ENCODE measurements around the gene AQP12A.
A peak's percentile ranks its signal among the peaks of the same experiment; 100 is the strongest.
"Not testable (repeated sequence)": the region's sequence is repeated elsewhere in the genome, so short reads cannot be mapped to it uniquely, and the experiment has no call there.

Gene AQP12A

DNA sequence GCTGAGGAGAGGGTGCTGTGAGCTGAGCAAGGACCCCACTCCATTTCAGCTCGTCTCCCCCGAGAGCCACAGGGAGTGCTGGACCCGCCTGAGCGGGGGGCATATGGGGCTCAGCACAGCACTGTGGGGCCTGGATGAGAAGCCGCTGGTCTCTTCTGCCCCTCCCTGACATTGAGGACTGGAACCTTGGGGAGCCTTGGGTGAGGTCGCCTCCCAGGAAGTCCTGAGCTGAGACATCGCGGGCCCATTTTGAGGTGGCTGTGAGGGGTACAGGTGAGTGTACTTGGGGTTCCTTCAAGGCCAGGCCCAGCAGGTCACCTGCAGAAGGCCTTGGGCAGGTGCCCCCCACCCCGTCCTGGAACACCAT is 3.1 kb upstream of the AQP12A start:
- H3K4me1 ChIP-seq = no peaks in the 10 kb centered on the region
- H3K36me3 ChIP-seq = no peaks in the 10 kb centered on the region
- no peaks in the 10 kb centered on the region for H3K27me3 ChIP-seq
- TF ChIP-seq, protein P1, sequence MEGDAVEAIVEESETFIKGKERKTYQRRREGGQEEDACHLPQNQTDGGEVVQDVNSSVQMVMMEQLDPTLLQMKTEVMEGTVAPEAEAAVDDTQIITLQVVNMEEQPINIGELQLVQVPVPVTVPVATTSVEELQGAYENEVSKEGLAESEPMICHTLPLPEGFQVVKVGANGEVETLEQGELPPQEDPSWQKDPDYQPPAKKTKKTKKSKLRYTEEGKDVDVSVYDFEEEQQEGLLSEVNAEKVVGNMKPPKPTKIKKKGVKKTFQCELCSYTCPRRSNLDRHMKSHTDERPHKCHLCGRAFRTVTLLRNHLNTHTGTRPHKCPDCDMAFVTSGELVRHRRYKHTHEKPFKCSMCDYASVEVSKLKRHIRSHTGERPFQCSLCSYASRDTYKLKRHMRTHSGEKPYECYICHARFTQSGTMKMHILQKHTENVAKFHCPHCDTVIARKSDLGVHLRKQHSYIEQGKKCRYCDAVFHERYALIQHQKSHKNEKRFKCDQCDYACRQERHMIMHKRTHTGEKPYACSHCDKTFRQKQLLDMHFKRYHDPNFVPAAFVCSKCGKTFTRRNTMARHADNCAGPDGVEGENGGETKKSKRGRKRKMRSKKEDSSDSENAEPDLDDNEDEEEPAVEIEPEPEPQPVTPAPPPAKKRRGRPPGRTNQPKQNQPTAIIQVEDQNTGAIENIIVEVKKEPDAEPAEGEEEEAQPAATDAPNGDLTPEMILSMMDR (IDR thresholded peaks at IDR 0.05; ENCODE audit: low read depth, low read length) = no peak
- H3K4me3 ChIP-seq (ENCODE audit: low read depth, low read length) = no peak overlapping the region
- no peaks in the 10 kb centered on the region for H3K9me3 ChIP-seq
- no peak for DNase-seq

DNA sequence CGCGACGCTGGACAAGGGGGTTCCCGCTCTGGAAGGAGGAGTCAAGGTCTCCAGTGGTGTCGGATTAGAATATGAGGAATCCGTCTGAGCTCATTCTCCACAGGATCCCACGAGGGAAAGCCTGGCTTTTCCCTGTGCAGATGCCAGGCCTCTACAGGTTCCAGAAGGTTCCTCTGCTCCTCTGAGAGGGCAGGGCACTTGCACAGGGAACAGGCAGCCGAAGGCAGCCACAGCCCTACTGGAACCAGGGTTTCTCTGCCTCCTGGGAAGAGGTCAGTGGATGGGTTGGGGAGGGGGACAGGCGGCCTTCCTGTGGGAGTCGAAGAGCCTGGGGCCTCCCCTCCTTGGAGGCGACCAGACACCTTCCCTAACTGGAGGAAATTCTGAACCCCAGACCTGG is 1.7 kb upstream of the AQP12A start:
- Histone ChIP-seq H3K4me3 (ENCODE audit: low read depth, low read length) (no peak overlapping the region), H3K36me3 (no peaks in the 10 kb centered on the region), H3K9me3 (no peaks in the 10 kb centered on the region), H3K4me1 (no peaks in the 10 kb centered on the region), H3K27me3 (no peaks in the 10 kb centered on the region)
- TF ChIP-seq, protein P1 (IDR thresholded peaks at IDR 0.05; ENCODE audit: low read depth, low read length) = no peak
- DNase-seq = no peak

DNA sequence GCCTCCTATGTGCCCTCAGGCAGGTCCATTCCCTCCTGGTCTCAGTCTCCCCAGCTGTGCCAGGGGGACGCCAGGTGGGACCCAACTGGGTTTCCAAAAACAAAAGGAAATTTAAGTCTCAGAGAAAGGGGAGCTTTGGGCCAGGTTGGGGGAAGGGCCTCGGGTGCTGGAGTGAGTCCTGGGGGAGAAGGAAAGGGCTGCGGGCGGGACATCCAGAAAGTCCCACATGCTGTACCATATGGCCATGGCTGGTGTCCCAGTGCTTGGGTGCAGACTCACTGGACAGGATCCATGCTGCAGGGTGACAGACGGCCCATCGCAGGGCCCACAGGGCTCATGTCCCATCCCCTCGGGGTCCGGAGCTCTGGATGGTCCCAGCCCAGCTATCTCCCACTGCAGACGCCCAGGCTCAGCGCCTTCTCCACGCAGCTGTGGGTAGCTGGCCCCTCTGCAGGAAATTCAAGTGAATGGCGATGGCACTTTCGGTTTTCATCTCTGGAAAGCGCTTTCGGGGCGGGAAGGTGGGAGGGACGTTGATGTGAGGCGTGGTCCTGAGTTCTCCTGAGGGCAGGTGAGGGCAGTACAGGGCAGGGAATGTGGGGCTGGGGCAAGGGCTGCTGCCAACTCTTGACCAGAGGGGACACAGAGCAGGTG is 1.1 kb upstream of the AQP12A start:
- H3K4me3 ChIP-seq (ENCODE audit: low read depth, low read length); H3K36me3 ChIP-seq; H3K9me3 ChIP-seq; DNase-seq; H3K4me1 ChIP-seq; H3K27me3 ChIP-seq: not testable (repeated sequence)

DNA sequence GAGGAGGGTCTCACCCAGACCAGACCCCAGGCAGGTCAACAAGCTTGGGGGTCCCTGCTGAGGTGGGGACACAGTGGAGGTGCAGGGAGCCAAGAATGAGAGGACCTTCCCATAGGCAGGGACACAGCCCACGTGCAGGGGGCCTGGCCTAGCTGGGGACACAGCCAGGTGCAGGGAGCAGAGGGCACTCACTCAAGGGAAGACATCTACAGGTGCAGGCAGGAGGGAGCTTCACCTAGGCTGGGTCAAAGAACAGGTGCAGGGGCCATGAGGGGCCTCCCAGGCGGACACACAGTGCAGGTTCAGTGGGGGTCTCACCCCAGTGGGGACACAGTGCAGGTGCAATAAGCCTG is 615 bp upstream of the AQP12A start:
- not testable (repeated sequence) for H3K4me3 ChIP-seq (ENCODE audit: low read depth, low read length); H3K36me3 ChIP-seq; H3K4me1 ChIP-seq; H3K9me3 ChIP-seq; H3K27me3 ChIP-seq; DNase-seq

DNA sequence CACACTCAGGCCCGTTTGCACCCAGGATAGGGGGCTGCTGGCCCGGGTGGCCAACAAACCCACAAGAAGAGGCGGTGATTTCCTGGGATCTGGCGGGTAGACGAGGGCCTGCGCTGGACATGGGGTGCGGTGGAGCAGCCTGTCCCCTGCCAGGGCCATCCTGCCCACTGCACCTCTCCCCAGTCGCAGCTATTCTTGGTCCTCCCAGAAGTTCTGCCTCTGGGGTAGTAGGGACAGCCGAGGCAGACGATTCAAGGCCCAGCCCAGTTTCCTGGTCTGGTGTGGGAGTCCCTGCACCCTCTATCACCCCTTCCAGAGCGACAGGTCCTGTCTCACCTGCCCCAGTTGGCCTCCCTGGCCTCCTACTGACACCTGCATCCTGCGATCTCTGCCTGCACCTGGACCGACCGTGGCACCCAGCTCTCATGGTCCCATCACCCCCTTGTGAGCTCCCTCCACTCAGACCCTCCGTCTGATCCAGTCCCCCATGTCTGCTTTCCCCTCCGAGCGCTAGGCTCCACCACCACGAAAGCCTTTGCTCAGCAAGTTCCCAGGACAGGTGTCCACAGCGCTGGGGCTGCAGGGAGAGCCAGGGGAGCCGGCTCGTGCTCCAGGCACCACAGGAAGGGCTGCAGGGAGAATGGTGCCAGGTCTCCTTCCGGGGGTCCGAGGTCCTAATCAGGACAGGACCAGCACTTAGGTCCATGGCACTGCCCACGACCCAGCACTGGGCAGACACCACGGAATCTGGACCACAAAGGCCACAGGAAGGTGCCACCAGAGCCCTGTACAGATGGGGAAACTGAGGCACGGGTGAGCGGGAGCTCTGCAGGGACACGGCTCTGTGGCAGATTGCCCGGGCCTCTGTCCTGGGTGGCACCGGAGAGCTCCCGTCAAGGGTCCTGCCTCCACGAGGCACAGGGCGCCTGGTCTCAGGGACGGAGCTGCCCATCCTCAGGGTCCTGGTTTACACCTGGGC is 1.2 kb downstream of the AQP12A start:
- not testable (repeated sequence) for H3K9me3 ChIP-seq; DNase-seq; H3K4me3 ChIP-seq (ENCODE audit: low read depth, low read length); H3K4me1 ChIP-seq; H3K27me3 ChIP-seq; H3K36me3 ChIP-seq

DNA sequence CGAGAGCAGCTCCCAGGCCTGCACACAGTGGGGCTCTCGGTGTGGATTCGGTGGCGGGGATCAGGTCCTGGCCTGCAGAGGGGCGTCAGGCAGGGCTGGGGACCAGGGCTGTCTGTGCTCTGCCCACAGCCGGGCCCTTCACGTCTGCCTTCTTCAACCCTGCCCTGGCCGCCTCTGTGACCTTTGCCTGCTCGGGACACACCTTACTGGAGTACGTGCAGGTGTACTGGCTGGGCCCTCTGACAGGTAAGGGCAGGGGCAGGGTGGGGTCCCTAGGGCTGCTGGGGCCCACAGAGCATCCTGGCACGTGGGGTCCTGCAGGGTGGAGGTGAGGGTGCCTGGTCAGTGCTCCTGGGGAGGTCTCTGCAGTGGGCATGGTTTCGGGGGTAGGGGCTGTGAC is 2.6 kb downstream of the AQP12A start:
- not testable (repeated sequence) for DNase-seq

DNA sequence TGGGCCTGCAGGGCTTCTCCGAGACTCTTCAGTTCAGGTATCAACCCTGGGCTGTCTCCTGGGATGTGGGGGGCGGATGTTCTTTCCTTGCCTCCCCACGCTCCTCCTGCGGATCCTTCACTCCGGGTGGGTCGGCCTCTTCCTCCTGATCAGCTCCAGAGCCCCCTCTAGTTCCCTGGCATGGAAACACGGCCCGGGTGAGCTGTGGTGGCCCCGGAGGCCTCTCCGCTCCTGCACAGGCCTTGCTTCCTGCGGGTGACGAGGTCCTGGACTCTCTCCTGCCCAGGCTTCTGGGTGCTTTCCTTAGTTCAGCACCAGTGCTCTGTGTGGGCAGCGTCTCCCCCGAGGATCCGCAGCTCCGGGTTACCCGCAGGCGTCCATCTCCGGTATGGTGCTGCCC is 3.9 kb downstream of the AQP12A start:
- not testable (repeated sequence) for H3K9me3 ChIP-seq; H3K36me3 ChIP-seq; H3K4me3 ChIP-seq (ENCODE audit: low read depth, low read length); H3K4me1 ChIP-seq; H3K27me3 ChIP-seq; DNase-seq

More for the DNA sequence above, 2.6 kb downstream of the AQP12A start:
- H3K9me3 ChIP-seq; H3K27me3 ChIP-seq; H3K4me3 ChIP-seq (ENCODE audit: low read depth, low read length); H3K36me3 ChIP-seq; H3K4me1 ChIP-seq: not testable (repeated sequence)

DNA sequence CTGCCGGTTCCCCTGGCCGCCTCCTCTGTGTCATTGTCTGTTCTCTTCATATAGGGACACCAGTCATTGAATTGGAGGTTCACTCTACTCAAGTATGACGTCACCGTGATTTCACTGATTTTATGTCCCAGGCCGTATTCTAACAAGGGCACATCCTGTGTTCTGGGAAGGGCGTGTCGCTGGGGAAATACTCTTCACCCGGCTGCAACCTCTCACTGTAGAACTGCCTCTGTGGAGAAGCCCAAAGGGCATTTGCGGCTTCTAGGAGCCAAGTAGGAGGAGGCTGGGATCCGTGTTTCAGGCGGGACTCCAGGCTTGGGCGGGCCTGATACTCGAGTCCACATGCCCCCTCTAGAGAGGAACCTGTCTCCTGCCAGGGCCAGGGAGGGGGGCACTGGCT is 4.8 kb downstream of the AQP12A start:
- H3K4me3 ChIP-seq (ENCODE audit: low read depth, low read length); H3K27me3 ChIP-seq; H3K4me1 ChIP-seq; H3K36me3 ChIP-seq; DNase-seq; H3K9me3 ChIP-seq: not testable (repeated sequence)

DNA sequence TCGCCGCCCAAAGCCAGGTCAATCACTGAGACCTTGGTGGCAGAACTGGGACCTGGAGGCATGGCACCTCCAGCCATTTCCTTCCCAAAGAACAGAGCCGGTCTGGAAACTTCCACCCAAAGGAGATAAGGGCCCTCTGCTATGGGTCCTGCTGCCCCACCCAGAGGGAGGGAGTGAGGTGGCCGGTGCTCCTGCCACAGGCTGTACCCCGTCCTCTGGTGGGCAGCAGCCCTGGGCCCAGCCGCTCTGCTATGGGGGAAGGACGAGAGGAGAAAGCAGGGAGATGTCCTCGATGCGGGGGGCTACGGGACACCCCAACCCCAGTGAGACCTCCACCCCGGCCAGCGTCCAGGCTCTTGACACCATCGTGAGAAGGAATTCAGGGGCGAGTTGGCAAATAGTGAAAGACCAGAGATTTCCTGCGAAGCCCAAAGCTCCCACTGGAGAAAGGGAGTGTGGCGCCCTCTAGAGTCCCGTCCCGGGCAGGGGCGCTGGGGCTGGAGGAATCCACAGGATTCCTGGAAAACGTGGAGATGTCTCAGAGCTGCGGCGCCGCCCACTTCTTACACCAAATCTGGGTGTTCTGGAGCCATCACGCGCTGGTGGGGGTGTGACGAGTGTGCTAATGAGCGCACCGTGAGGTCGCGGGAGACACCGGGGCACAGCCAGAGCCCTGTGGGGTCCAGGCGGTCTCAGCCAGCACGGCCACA is 7.3 kb downstream of the AQP12A start:
- H3K27me3 ChIP-seq; H3K4me1 ChIP-seq; H3K9me3 ChIP-seq; H3K36me3 ChIP-seq; DNase-seq; H3K4me3 ChIP-seq (ENCODE audit: low read depth, low read length): not testable (repeated sequence)

DNA sequence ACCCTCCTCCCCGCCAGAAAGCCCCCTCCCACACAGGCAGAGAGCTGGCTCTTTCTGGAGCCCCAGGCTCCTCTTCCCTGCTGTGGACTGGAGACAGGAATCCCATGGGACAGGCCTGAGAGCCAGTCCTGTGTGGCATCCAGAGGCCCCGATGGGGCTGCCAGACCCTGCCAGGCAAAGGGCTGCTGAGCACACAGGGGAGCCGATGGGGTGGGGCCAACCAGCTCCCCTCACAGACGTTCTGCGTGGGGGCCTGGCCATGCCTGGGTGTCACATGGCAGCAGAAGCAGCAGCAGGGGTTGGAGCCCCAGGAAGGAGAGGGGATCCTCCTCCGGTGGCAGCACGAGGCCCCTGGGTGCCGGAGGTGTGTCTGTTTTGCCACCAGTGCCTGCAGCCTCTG is 8.2 kb downstream of the AQP12A start:
- not testable (repeated sequence) for H3K9me3 ChIP-seq, H3K27me3 ChIP-seq, H3K36me3 ChIP-seq, H3K4me1 ChIP-seq
- peak overlapping the region; percentile 29; the same call in 1 of the 2 replicates for H3K4me3 ChIP-seq (ENCODE audit: low read depth, low read length)
- DNase-seq = peak; percentile 69

DNA sequence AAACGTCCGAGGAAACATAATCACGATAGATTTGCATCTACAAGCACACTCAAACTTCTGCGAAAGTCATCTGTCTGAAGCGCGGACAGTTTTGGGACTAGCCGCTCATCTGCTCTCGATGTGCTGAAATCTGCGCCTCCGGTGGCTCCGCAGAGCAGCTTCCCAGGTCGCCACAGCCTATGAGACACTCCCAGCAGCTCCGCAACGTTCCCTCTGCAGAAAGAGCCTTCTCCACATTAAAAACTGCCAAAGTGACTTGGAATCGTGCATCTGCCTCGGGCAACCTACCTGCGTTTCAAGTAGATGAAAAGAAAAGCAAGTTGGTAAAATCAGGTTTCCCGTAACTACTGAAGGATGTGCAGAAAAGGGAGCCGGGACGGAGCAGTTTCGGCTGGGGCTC is 8.9 kb downstream of the AQP12A start:
- not testable (repeated sequence) for H3K4me1 ChIP-seq; H3K4me3 ChIP-seq (ENCODE audit: low read depth, low read length); H3K27me3 ChIP-seq; H3K9me3 ChIP-seq; DNase-seq; H3K36me3 ChIP-seq
